ENCODE results near the gene PTPRB.

The PTPRB gene

DNA sequence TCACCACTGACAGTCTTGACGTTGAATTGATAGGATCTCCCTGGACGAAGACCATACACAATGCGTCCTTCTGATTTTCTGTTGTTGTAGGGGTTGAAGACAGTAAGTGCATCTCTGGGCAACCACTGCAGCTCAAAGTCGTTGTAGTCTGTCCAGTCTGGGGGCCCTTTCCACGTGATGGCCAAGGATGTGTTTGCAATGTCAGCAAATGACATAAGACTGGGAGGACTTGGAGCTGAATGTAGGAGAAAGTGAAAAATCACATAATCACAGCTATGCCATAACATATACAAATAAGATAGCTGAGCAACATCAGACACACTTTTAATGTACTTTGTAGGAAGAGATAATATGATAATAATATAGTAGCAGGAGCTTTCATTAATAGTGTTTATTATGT is 77.8 kb downstream of the PTPRB start:
- TF ChIP-seq REST (IDR thresholded peaks at IDR 0.05; ENCODE audit: insufficient read depth in 1 of 2, low read depth in 2 of 2, low read length in 2 of 2) (no peak), TAF1 (IDR thresholded peaks at IDR 0.05; ENCODE audit: borderline replicate concordance, insufficient read depth, low read length) (no peak), POLR2AphosphoS5 (IDR thresholded peaks at IDR 0.05; ENCODE audit: low read depth, low read length) (no peak), FOXP2 (optimal IDR thresholded peaks at IDR 0.05; ENCODE audit: borderline replicate concordance, extremely low read depth, extremely low read length, insufficient read depth) (no peak), SIN3A (IDR thresholded peaks at IDR 0.05; ENCODE audit: borderline replicate concordance, insufficient read depth, low read length) (no peak)

DNA sequence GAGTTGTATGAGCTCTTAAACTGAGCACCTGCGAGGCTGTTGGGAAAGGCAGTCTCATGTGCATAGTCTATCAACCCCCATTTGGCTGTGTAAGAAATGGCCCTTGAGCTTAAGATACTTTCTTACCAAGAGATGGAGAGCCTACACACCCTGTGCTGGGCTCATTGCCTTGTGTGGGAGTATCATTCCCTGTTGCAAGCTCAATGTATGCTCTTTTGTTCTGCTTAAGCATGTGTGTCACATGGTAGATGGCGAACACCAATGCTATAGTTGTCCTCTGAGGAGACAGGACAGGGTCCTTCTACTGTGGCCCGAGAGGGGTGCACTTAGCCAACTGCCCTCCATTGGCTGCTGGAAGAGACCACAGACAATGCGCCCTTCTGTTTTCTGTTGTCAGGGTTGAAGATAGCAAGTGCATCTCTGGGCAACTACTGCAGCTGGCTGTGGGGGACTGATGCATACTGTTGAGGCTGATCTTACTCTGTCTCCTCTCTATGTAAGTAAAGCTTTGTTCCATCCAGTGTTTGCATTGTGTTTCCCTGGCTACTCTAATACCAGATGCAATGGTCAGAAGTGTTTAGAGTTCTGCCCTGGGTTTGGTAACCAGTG is 79.5 kb downstream of the PTPRB start:
- TF ChIP-seq TAF1 (IDR thresholded peaks at IDR 0.05; ENCODE audit: borderline replicate concordance, insufficient read depth, low read length), result no peak
- TF ChIP-seq POLR2AphosphoS5 (IDR thresholded peaks at IDR 0.05; ENCODE audit: low read depth, low read length), result no peak
- no peak for TF ChIP-seq SIN3A (IDR thresholded peaks at IDR 0.05; ENCODE audit: borderline replicate concordance, insufficient read depth, low read length)
- no peak for TF ChIP-seq FOXP2 (optimal IDR thresholded peaks at IDR 0.05; ENCODE audit: borderline replicate concordance, extremely low read depth, extremely low read length, insufficient read depth)
- no peak for TF ChIP-seq REST (IDR thresholded peaks at IDR 0.05; ENCODE audit: insufficient read depth in 1 of 2, low read depth in 2 of 2, low read length in 2 of 2)

GRCh38 chr12:70556179-70556869 is 80.9 kb downstream of the PTPRB start:
- TF ChIP-seq TAF1 (IDR thresholded peaks at IDR 0.05; ENCODE audit: borderline replicate concordance, insufficient read depth, low read length) (no peak), POLR2AphosphoS5 (IDR thresholded peaks at IDR 0.05; ENCODE audit: low read depth, low read length) (no peak), FOXP2 (optimal IDR thresholded peaks at IDR 0.05; ENCODE audit: borderline replicate concordance, extremely low read depth, extremely low read length, insufficient read depth) (no peak), REST (IDR thresholded peaks at IDR 0.05; ENCODE audit: insufficient read depth in 1 of 2, low read depth in 2 of 2, low read length in 2 of 2) (no peak), SIN3A (IDR thresholded peaks at IDR 0.05; ENCODE audit: borderline replicate concordance, insufficient read depth, low read length) (no peak)

DNA sequence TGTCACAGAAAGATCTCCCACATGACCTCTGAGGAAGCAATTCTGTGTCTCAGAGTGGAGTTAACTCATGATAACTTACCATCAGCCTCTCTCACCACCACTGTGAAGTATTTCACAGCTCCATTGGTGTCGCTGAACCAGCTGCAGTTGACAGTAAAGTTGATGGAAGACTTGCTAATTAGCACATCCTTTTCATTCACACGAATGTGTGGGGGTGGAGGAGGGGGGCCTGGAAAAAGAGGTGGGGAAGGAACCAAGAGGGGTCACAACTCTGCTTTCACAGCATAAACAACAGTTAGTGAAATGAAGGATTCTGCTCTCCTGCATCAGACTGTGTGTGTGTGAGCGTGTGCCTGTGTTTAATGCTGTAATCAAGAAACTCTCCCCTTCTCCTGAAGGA is 82.1 kb downstream of the PTPRB start:
- TF ChIP-seq POLR2AphosphoS5 (IDR thresholded peaks at IDR 0.05; ENCODE audit: low read depth, low read length) (no peak), SIN3A (IDR thresholded peaks at IDR 0.05; ENCODE audit: borderline replicate concordance, insufficient read depth, low read length) (no peak), FOXP2 (optimal IDR thresholded peaks at IDR 0.05; ENCODE audit: borderline replicate concordance, extremely low read depth, extremely low read length, insufficient read depth) (no peak), TAF1 (IDR thresholded peaks at IDR 0.05; ENCODE audit: borderline replicate concordance, insufficient read depth, low read length) (no peak), REST (IDR thresholded peaks at IDR 0.05; ENCODE audit: insufficient read depth in 1 of 2, low read depth in 2 of 2, low read length in 2 of 2) (no peak)

All from PFSK-1 (cell line).